Peyer's patch (tissue), 4 donors: ENCODE measurements around the gene LRRC38. TPM values are rescaled to one million over a fixed set of nuclear protein-coding genes. Genes with fewer than 3 reads are reported as not detected.

Experiments used
- DNase-seq, 3 donors: peaks; one replicate each; pipeline ENCODE4 v3.0.0-alpha.2; 2017 to 2019
- H3K27ac ChIP-seq, 4 donors: fragments of 200-600 bp; sonication (generic); one replicate each; pipeline ENCODE4 v1.5.1; 2016 to 2019
- H3K27me3 ChIP-seq, 2 donors: fragments of 200-600 bp; sonication (generic); one replicate each; pipeline ENCODE4 v1.5.1; 2019
- H3K36me3 ChIP-seq, 3 donors: fragments of 200-600 bp; sonication (generic); one replicate each; pipeline ENCODE4 v1.5.1; 2016 to 2019
- H3K4me1 ChIP-seq, 4 donors: fragments of 200-600 bp; sonication (generic); one replicate each; pipeline ENCODE4 v1.5.1; 2016 to 2019
- H3K4me3 ChIP-seq, 4 donors: fragments of 200-600 bp; sonication (generic); 1 replicate in 3 of 4; 2 replicates in 1 of 4; pipeline ENCODE4 v1.5.1; 2016 to 2019; ENCODE audit warnings: mild to moderate bottlenecking in 1 of 4
- H3K9me3 ChIP-seq, 4 donors: fragments of 200-600 bp; sonication (generic); one replicate each; pipeline ENCODE4 v1.5.1; 2016 to 2019; ENCODE audit warnings: mild to moderate bottlenecking in 1 of 4
- CTCF ChIP-seq, 6 experiments: fragments of 450-650 bp in 4 of 6; fragments of 200-600 bp in 2 of 6; sonication (generic) in 1 of 6; IDR thresholded peaks; one replicate each; pipeline ENCODE4 v1.5.1; 2017 to 2019; ENCODE audit warnings: antibody characterized with exemption in 6 of 6, mild to moderate bottlenecking in 3 of 6, moderate library complexity in 1 of 6
- POLR2A ChIP-seq, 2 donors: fragments of 450-650 bp; IDR thresholded peaks; one replicate each; pipeline ENCODE4 v1.5.1; 2017; ENCODE audit warnings: antibody characterized with exemption in 2 of 2, mild to moderate bottlenecking in 2 of 2, moderate library complexity in 2 of 2
- total RNA-seq, 4 donors: library from RNA; depleted of rRNA; stranded (reverse); fragments of >200 nt; gene quantifications; one replicate each; pipeline ENCODE4 v1.1.0, GENCODE V29; 2016

LRRC38 gene
- total RNA-seq, 4 donors from 2014 or later: not detected

- Histone ChIP-seq H3K4me3 (no peak overlapping the region), H3K27ac (no peak overlapping the region), H3K27me3 (no peaks in the 10 kb centered on the region), H3K36me3 (no peaks in the 10 kb centered on the region), H3K9me3 (no peaks in the 10 kb centered on the region), H3K4me1 (no peaks in the 10 kb centered on the region)
- DNase-seq: no peak
- no peak for TF ChIP-seq CTCF (IDR thresholded peaks at IDR 0.05)
- no peak for TF ChIP-seq POLR2A (IDR thresholded peaks at IDR 0.05)
These were observed 18.6 kb downstream of the LRRC38 start for GRCh38 chr1:13495186-13495585.

DNA sequence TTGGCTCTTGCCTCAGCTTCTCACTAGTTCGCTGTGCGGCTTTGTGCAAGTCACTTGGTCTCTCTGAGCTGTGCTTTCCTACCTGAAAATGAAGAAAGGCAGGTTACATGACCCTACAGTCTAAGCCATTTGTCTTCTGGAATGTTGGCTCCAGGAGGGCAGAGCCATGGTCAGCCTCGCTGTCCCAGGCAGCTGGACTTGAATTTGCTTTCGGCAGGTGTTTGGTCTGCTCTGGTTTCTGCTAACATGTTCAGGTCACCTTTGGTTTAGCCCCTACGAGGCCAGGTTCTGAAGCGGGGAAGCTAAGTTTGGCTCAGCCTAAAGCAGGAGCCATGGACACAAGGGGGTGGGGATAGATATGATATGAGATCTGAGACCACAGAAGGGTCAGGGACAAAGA, 19.1 kb downstream of the LRRC38 start:
- Histone ChIP-seq H3K9me3 (no peaks in the 10 kb centered on the region), H3K4me1 (no peaks in the 10 kb centered on the region)
- TF ChIP-seq CTCF (IDR thresholded peaks at IDR 0.05) (no peak), POLR2A (IDR thresholded peaks at IDR 0.05) (no peak)

DNA sequence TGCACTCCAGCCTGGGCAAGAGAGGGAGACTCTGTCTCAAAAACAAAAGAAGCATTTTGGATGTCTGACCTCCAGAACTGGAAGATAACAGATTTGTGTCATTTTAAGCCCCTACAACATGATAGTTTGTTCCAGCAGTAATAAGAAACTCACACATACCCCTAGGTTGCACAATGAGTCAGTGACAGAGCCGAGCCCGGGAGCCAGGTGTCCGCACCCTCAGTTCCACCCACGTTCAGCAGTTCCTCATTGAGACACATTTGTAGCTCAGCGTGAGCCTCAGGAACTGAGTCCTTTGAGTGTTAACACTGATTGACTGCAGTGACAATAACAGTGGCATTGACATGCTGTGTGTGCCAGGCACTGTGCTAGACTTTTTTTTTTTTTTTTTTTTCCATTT, 19.8 kb downstream of the LRRC38 start:
- Histone ChIP-seq H3K4me3 (no peak overlapping the region), H3K27me3 (no peaks in the 10 kb centered on the region), H3K4me1 (no peaks in the 10 kb centered on the region), H3K36me3 (no peaks in the 10 kb centered on the region), H3K9me3 (no peaks in the 10 kb centered on the region), H3K27ac (no peak overlapping the region)
- no peak for DNase-seq
- TF ChIP-seq CTCF (IDR thresholded peaks at IDR 0.05) (no peak), POLR2A (IDR thresholded peaks at IDR 0.05) (no peak)

More for the DNA sequence above, 19.1 kb downstream of the LRRC38 start:
- Histone ChIP-seq H3K27ac (no peak overlapping the region), H3K27me3 (no peaks in the 10 kb centered on the region), H3K36me3 (no peaks in the 10 kb centered on the region), H3K4me3 (no peak overlapping the region)
- DNase-seq: no peak

DNA sequence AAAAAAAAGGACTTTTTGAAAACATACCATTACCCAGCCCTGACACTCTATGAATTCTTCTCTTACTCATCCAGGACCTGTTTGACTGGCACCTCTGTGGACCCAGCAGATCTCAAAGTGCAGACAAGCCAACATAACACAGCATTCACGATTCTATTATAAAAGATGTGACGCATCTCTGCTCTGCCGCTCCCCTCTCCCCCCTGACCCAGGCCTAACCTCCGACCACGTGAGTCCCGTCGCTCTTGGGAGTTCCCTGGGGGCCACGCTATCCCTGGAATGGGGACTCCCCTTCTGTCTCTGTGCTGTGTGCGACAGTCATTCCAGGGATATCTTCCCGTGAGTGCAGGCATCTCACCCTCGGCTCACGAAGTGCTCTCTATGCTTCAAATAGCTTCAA, 21.1 kb downstream of the LRRC38 start:
- no peaks in the 10 kb centered on the region for H3K27me3 ChIP-seq
- no peaks in the 10 kb centered on the region for H3K9me3 ChIP-seq
- H3K36me3 ChIP-seq: no peaks in the 10 kb centered on the region
- no peak overlapping the region for H3K27ac ChIP-seq
- H3K4me3 ChIP-seq: no peak overlapping the region
- H3K4me1 ChIP-seq: no peaks in the 10 kb centered on the region
- no peak for TF ChIP-seq POLR2A (IDR thresholded peaks at IDR 0.05)
- TF ChIP-seq CTCF (IDR thresholded peaks at IDR 0.05): no peak
- DNase-seq: no peak

GRCh38 chr1:13487957-13488356, 25.8 kb downstream of the LRRC38 start:
- Histone ChIP-seq H3K4me3 (no peak overlapping the region), H3K4me1 (no peaks in the 10 kb centered on the region), H3K9me3 (no peaks in the 10 kb centered on the region), H3K36me3 (no peaks in the 10 kb centered on the region), H3K27me3 (no peaks in the 10 kb centered on the region), H3K27ac (no peak overlapping the region)
- TF ChIP-seq POLR2A (IDR thresholded peaks at IDR 0.05) (no peak), CTCF (IDR thresholded peaks at IDR 0.05) (no peak)
- no peak for DNase-seq
